Measurements from ENCODE around the gene CSK.

CSK gene

GRCh38 chr15:74802862-74803447 lies 21.1 kb downstream of the CSK start:
- no peak for DNase-seq

GRCh38 chr15:74804935-74805334 lies 23.1 kb downstream of the CSK start:
- no peak for DNase-seq

- DNase-seq: no peak
These were observed 25.4 kb downstream of the CSK start for GRCh38 chr15:74807282-74807681.

- DNase-seq: no peak
These were observed 26.4 kb downstream of the CSK start for GRCh38 chr15:74808078-74808839.

- no peak for DNase-seq
These were observed 27.0 kb downstream of the CSK start for GRCh38 chr15:74808840-74809229.

GRCh38 chr15:74809242-74809641 lies 27.4 kb downstream of the CSK start:
- DNase-seq: no peak

GRCh38 chr15:74809956-74810355 lies 28.1 kb downstream of the CSK start:
- no peak for DNase-seq

GRCh38 chr15:74812533-74812932 lies 30.7 kb downstream of the CSK start, which contains the start of gene LMAN1L:
Gene LMAN1L (plus strand): TSS chr15:74812835. CDS start chr15:74812855, 20 bp downstream.
- no peak for DNase-seq

GRCh38 chr15:74815121-74815934 lies 33.4 kb downstream of the CSK start:
- no peak for DNase-seq

- DNase-seq: no peak
These were observed 34.1 kb downstream of the CSK start for GRCh38 chr15:74815961-74816360.

GRCh38 chr15:74816624-74817369 lies 34.9 kb downstream of the CSK start:
- DNase-seq: peak; percentile 2

- no peak for DNase-seq
These were observed 35.5 kb downstream of the CSK start for GRCh38 chr15:74817370-74817737.

GRCh38 chr15:74820056-74820455 lies 38.2 kb downstream of the CSK start:
- DNase-seq: no peak

- DNase-seq: no peak
These were observed 39.4 kb downstream of the CSK start for GRCh38 chr15:74821091-74821789.

- no peak for DNase-seq
These were observed 39.9 kb downstream of the CSK start for GRCh38 chr15:74821790-74822158.

GRCh38 chr15:74822233-74822632 lies 40.4 kb downstream of the CSK start:
- DNase-seq: no peak

- DNase-seq: no peak
These were observed 41.4 kb downstream of the CSK start for GRCh38 chr15:74823324-74823723.

GRCh38 chr15:74824976-74825375 lies 43.1 kb downstream of the CSK start:
- no peak for DNase-seq

GRCh38 chr15:74825866-74826265 lies 44.0 kb downstream of the CSK start:
- DNase-seq: no peak

GRCh38 chr15:74826364-74826819 lies 44.5 kb downstream of the CSK start, which contains the start of gene CPLX3:
Gene CPLX3 (plus strand): TSS chr15:74826627. CDS start chr15:74826704, 77 bp downstream.
- DNase-seq: no peak

- DNase-seq: no peak
These were observed 45.0 kb downstream of the CSK start for GRCh38 chr15:74826921-74827320.

GRCh38 chr15:74827614-74828013 lies 45.7 kb downstream of the CSK start:
- no peak for DNase-seq
